ENCODE data around the gene HIP1R. TPM values are rescaled to one million over a fixed set of nuclear protein-coding genes. Genes with fewer than 3 reads are reported as not detected.

Gene HIP1R
- total RNA-seq, 2 donors from 2014 or later, result 42.6 to 74.2 TPM

GRCh38 chr12:122850695-122851350 is 15.6 kb downstream of the HIP1R start:
- no peak for TF ChIP-seq CTCF (IDR thresholded peaks at IDR 0.05)
- Histone ChIP-seq H3K4me1 (no peaks in the 10 kb centered on the region), H3K27ac (no peak overlapping the region), H3K4me3 (no peak overlapping the region), H3K27me3 (no peaks in the 10 kb centered on the region), H3K36me3 (no peaks in the 10 kb centered on the region), H3K9me3 (no peaks in the 10 kb centered on the region), H3K9ac (ENCODE audit: low read depth in 2 of 2, low read length in 2 of 2) (no peak overlapping the region)
- DNase-seq, result no peak
- intact Hi-C loops (cut with DNase I), result no loop called here

DNA sequence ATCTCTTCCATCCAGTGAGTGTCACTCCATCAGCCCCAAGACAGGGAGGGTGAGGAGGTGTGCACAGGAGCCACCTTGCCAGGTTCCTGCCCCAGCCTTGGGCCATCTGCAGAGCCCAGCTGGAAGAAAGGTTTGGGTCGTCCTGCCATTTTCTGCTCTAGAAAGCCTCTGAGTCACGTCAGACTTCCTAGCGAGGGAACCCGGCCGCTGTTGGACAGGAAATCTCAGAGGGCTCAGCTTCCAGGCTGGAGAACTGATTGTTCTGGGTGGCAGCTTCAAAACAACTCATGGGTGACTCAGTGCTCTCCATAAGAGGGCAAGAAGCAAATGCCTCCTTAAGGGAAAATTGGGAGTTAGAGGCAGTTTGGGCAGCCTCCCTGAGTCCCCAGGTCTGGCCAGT is 16.6 kb downstream of the HIP1R start:
- intact Hi-C loops (cut with DNase I), result no loop called here
- Histone ChIP-seq H3K9me3 (no peaks in the 10 kb centered on the region), H3K36me3 (no peaks in the 10 kb centered on the region), H3K9ac (ENCODE audit: low read depth in 2 of 2, low read length in 2 of 2) (no peak overlapping the region), H3K4me1 (no peaks in the 10 kb centered on the region), H3K4me3 (no peak overlapping the region), H3K27ac (no peak overlapping the region), H3K27me3 (no peaks in the 10 kb centered on the region)
- DNase-seq, result no peak
- TF ChIP-seq CTCF (IDR thresholded peaks at IDR 0.05), result no peak

DNA sequence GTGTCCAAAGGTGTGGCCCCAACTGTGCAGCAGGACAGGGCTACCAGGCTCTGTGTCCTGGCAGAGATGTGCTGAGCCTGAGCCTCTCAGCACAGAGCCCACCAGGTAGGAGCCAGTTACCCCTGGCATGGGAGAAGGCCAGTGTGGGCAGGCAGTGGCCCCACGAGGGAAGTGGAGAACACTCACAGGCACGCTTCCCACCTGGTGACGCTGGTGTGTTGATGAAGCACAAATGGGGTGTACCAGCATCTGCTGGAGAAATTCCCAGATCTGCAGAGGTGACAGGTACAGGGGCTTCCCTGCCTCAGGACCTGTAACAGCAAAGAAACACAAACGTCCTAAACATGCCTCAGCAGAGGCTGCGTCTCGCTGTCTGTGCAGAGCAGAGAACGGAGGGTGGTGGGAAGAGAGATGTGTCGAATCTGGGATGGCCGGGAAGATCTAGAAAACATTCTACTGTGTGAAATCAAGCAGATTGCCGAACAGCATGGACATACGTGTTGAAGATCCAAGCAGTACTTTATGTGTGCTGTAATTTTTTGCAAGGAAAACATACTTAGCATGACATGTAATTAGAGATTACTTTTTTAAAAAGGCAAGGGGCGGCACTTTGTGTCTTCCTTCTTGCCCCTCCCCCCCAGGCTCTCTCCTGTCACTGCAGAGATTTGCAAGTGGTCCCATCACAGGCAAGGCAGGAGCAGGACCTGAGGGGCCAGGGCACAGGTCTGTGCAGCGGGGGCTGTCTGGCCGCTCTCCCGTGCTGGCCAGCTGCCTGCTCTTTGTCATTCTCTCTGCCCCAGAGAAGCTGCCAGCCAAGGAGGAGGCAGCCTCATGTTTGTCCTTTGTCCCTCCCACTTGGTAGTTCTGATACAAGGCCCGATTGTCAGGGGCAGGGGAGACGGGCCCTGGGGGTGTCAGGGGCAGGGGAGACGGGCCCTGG is 17.3 kb downstream of the HIP1R start:
- no peak for TF ChIP-seq CTCF (IDR thresholded peaks at IDR 0.05)
- H3K36me3 ChIP-seq, result no peaks in the 10 kb centered on the region
- DNase-seq, result no peak

DNA sequence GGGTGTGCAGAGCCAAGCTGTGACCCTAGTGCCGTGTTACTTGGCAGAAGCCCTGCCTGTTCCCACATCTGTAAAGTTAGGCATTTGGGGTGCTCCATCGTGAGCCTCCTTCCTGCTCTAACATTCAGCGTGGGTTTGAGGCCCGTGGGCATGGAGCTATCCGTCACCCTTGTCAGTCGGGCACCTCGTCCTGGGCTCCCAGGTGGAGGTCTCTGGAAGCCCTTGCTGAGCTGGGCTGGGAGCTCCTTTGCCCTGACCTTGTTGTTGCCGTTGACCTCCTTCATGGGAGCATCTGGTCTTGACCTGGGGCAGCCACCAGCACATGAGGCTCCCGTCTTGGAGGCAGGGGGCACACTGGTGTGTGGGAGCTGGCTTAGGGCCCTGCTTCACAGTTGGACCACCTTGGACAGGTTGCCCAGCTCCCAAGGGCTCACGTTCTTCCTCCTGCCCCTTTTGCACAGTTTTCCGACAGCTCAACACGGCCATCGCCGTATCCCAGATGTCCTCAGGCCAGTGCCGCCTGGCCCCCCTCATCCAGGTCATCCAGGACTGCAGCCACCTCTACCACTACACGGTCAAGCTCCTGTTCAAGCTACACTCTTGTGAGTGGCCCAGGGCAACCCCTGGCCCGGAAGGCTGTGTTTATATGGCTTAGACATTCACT is 18.5 kb downstream of the HIP1R start:
- no peak overlapping the region for H3K9ac ChIP-seq (ENCODE audit: low read depth in 2 of 2, low read length in 2 of 2)
- no peak for DNase-seq
- no peaks in the 10 kb centered on the region for H3K9me3 ChIP-seq
- H3K4me3 ChIP-seq, result no peak overlapping the region
- no peak overlapping the region for H3K27ac ChIP-seq
- no peak for TF ChIP-seq CTCF (IDR thresholded peaks at IDR 0.05)
- no peaks in the 10 kb centered on the region for H3K36me3 ChIP-seq
- intact Hi-C loops (cut with DNase I), result no loop called here
- no peaks in the 10 kb centered on the region for H3K4me1 ChIP-seq
- no peaks in the 10 kb centered on the region for H3K27me3 ChIP-seq

More for the DNA sequence above, 17.3 kb downstream of the HIP1R start:
- H3K27me3 ChIP-seq, result no peaks in the 10 kb centered on the region
- no peaks in the 10 kb centered on the region for H3K9me3 ChIP-seq
- no peaks in the 10 kb centered on the region for H3K4me1 ChIP-seq
- intact Hi-C loops (cut with DNase I), result no loop called here
- H3K9ac ChIP-seq (ENCODE audit: low read depth in 2 of 2, low read length in 2 of 2), result no peak overlapping the region
- no peak overlapping the region for H3K4me3 ChIP-seq
- H3K27ac ChIP-seq, result no peak overlapping the region

- no peak for DNase-seq
- H3K36me3 ChIP-seq, result no peaks in the 10 kb centered on the region
- no peak overlapping the region for H3K9ac ChIP-seq (ENCODE audit: low read depth in 2 of 2, low read length in 2 of 2)
- no peak for TF ChIP-seq CTCF (IDR thresholded peaks at IDR 0.05)
- H3K27me3 ChIP-seq, result no peaks in the 10 kb centered on the region
- H3K9me3 ChIP-seq, result no peaks in the 10 kb centered on the region
- H3K4me1 ChIP-seq, result no peaks in the 10 kb centered on the region
- H3K4me3 ChIP-seq, result no peak overlapping the region
- no peak overlapping the region for H3K27ac ChIP-seq
- intact Hi-C loops (cut with DNase I), result no loop called here
Observed at GRCh38 chr12:122854554-122854953, 19.3 kb downstream of the HIP1R start.
